Fibroblast of mammary gland (primary cell): ENCODE data around the gene KRIT1.

Experiments used
- DNase-seq: peaks from one replicate; pipeline ENCODE4 v3.0.0-alpha.2; 2010; ENCODE audit warnings: low read depth
- H3K4me3 ChIP-seq: 2 replicates; pipeline ENCODE4 v1.5.1; 2011; ENCODE audit warnings: low read depth, mild to moderate bottlenecking, low read length, moderate library complexity; ENCODE audit not compliant: control insufficient read depth
- CTCF ChIP-seq: conservative IDR thresholded peaks from 2 replicates; pipeline ENCODE4 v1.5.1; 2011; ENCODE audit warnings: low read depth, low read length, inconsistent platforms; ENCODE audit not compliant: control insufficient read depth, insufficient read depth

Gene KRIT1

GRCh38 chr7:92282221-92282814 is 36.6 kb upstream of the KRIT1 start:
- H3K4me3 ChIP-seq: no peak overlapping the region
- TF ChIP-seq CTCF: no peak
- DNase-seq: no peak

GRCh38 chr7:92281031-92281430 is 35.3 kb upstream of the KRIT1 start:
- DNase-seq: no peak
- no peak for TF ChIP-seq CTCF
- no peak overlapping the region for H3K4me3 ChIP-seq

- H3K4me3 ChIP-seq: no peak overlapping the region
- no peak for TF ChIP-seq CTCF
- no peak for DNase-seq
These were observed 33.8 kb upstream of the KRIT1 start for GRCh38 chr7:92279396-92280031.

GRCh38 chr7:92276460-92276864 is 30.7 kb upstream of the KRIT1 start:
- H3K4me3 ChIP-seq: no peak overlapping the region
- TF ChIP-seq CTCF: no peak
- no peak for DNase-seq

- H3K4me3 ChIP-seq: no peak overlapping the region
- no peak for TF ChIP-seq CTCF
- DNase-seq: no peak
These were observed 29.6 kb upstream of the KRIT1 start for GRCh38 chr7:92275327-92275726.

- H3K4me3 ChIP-seq: no peak overlapping the region
- TF ChIP-seq CTCF: no peak
- DNase-seq: no peak
These were observed 23.2 kb upstream of the KRIT1 start for GRCh38 chr7:92268921-92269320.
